CD4-positive, alpha-beta T cell (primary cell): ENCODE results near the gene TTLL4. TPM values are rescaled to one million over a fixed set of nuclear protein-coding genes. Genes with fewer than 3 reads are reported as not detected.

ENCODE experiments used
- ATAC-seq: fragments of 200-7000 bp; cut with Tn5 transposase; one replicate; pipeline ENCODE4 v1.10.0; 2022; ENCODE audit warnings: mild to moderate bottlenecking; ENCODE audit not compliant: poor library complexity
- CTCF ChIA-PET: fragments of 350-600 bp; sonication (Branson Sonifier 250); formaldehyde crosslinking; loops from one replicate; lab custom pipeline; 2021; ENCODE audit warnings: antibody characterized with exemption, inconsistent platforms; lab: Charles Lee
- POLR2A ChIA-PET: fragments of 350-600 bp; sonication (Branson Sonifier 250); formaldehyde crosslinking; loops from one replicate; lab custom pipeline; 2021; ENCODE audit warnings: antibody characterized with exemption, inconsistent platforms; lab: Charles Lee
- DNase-seq, 14 experiments: peaks; one replicate each; pipeline ENCODE4 v3.0.0-alpha.2; 2013 to 2020; ENCODE audit warnings: mixed read lengths in 2 of 14
- H3K27ac ChIP-seq, 2 donors: one replicate each; pipeline versions ENCODE4 v1.5.1 to v1.7.0; 2013; ENCODE audit warnings: low read length in 2 of 2, low read depth in 1 of 2, mild to moderate bottlenecking in 1 of 2
- H3K27me3 ChIP-seq, 2 experiments: 1 replicate in 1 of 2; 2 replicates in 1 of 2; pipeline versions ENCODE4 v1.6.1 to v1.7.0; 2013; ENCODE audit warnings: low read length in 2 of 2, control low read depth in 1 of 2, mild to moderate bottlenecking in 1 of 2, moderate library complexity in 1 of 2; ENCODE audit not compliant: insufficient read depth in 2 of 2, control insufficient read depth in 1 of 2
- H3K36me3 ChIP-seq: one replicate; pipeline ENCODE4 v1.6.1; 2013; ENCODE audit warnings: low read length, control low read depth; ENCODE audit not compliant: insufficient read depth
- H3K4me1 ChIP-seq: one replicate; pipeline ENCODE4 v1.6.1; 2013; ENCODE audit warnings: low read length, control low read depth; ENCODE audit not compliant: insufficient read depth
- H3K4me3 ChIP-seq: one replicate; pipeline ENCODE4 v1.5.1; 2013; ENCODE audit warnings: mild to moderate bottlenecking, low read length, moderate library complexity
- H3K9me3 ChIP-seq, 2 experiments: 1 replicate in 1 of 2; 2 replicates in 1 of 2; pipeline versions ENCODE4 v1.6.1 to v1.7.0; 2013; ENCODE audit warnings: low read length in 2 of 2, mild to moderate bottlenecking in 2 of 2, control low read depth in 1 of 2, moderate library complexity in 1 of 2; ENCODE audit not compliant: control insufficient read depth in 1 of 2, insufficient read depth in 1 of 2
- H3K27ac Mint-ChIP-seq: one replicate; pipeline ENCODE4 v1.8.0; 2020; ENCODE audit warnings: mixed read lengths
- H3K27me3 Mint-ChIP-seq: one replicate; pipeline ENCODE4 v1.8.0; 2021; ENCODE audit warnings: mixed read lengths
- H3K36me3 Mint-ChIP-seq: one replicate; pipeline ENCODE4 v1.8.0; 2021; ENCODE audit warnings: low read depth, mixed read lengths
- H3K4me1 Mint-ChIP-seq: one replicate; pipeline ENCODE4 v1.8.0; 2021; ENCODE audit warnings: low read depth, mixed read lengths
- H3K4me3 Mint-ChIP-seq: one replicate; pipeline ENCODE4 v1.8.0; 2020; ENCODE audit warnings: mild to moderate bottlenecking, mixed read lengths
- H3K9me3 Mint-ChIP-seq: one replicate; pipeline ENCODE4 v1.8.0; 2020; ENCODE audit warnings: mixed read lengths
- CTCF ChIP-seq: fragments of 200-600 bp; IDR thresholded peaks from one replicate; pipeline ENCODE4 v1.8.0; 2022; ENCODE audit warnings: antibody characterized with exemption, mild to moderate bottlenecking
- intact Hi-C, 2 experiments: fragments of 100-400 bp; cut with DNase I in 1 of 2; cut with micrococcal nuclease in 1 of 2; formaldehyde crosslinking; loops; one replicate each; pipeline versions ENCODE4 v1.15.1 to v1.9.0; 2023 to 2025; cut with DNase I, micrococcal nuclease
- total RNA-seq, 174 experiments: library from RNA in 2 of 174; stranded (reverse) in 2 of 174; gene quantifications; one replicate each; pipeline ENCODE4 v1.2.3 and lab custom pipeline; 2021 to 2026

TTLL4 gene
- total RNA-seq, 2 experiments from 2014 or later, result 7.3 to 10.8 TPM

DNA sequence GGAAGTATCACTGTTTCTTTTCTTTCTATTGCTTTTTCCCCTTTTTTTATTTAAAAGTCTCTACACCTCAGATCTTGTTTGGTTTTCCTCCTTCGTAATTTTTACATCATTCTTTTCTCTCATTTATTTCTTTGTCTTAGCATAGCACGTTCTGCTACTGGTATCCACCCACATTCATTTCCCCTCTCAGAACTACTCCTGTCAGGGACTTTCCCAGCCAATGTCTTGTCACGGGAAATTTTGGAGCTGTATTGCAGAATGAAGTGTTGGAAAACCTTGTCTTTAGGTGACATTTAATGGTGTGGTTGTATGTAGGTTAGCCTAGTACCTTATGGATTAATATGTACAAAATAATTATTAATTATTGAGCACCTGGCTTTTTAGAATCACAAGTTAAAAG is 34.0 kb downstream of the TTLL4 start:
- Mint-ChIP-seq H3K27me3 (no peaks in the 10 kb centered on the region), H3K9me3 (no peaks in the 10 kb centered on the region), H3K4me3 (no peak overlapping the region), H3K36me3 (peaks cover 85% of the 10 kb centered on the region), H3K27ac (no peak overlapping the region), H3K4me1 (no peaks in the 10 kb centered on the region)
- ChIA-PET CTCF (no interaction called here), POLR2A (no interaction called here)
- no peaks in the 10 kb centered on the region for H3K9me3 ChIP-seq
- intact Hi-C loops, result no loop called here
- no peak for TF ChIP-seq CTCF
- no peak overlapping the region for H3K4me3 ChIP-seq
- peaks cover 4% of the 10 kb centered on the region for H3K4me1 ChIP-seq
- H3K27ac ChIP-seq, result no peak overlapping the region
- H3K27me3 ChIP-seq, result no peaks in the 10 kb centered on the region
- DNase-seq, result peak in 2 of 14 experiments; percentile 50 to 58
- ATAC-seq, result no peak
- peaks cover 50% of the 10 kb centered on the region for H3K36me3 ChIP-seq

GRCh38 chr2:218745160-218745558 is 34.5 kb downstream of the TTLL4 start:
- Mint-ChIP-seq H3K27ac (no peak overlapping the region), H3K9me3 (no peaks in the 10 kb centered on the region), H3K4me3 (no peak overlapping the region), H3K27me3 (no peaks in the 10 kb centered on the region), H3K36me3 (peaks cover 85% of the 10 kb centered on the region), H3K4me1 (no peaks in the 10 kb centered on the region)
- TF ChIP-seq CTCF, result no peak
- Histone ChIP-seq H3K36me3 (peaks cover 53% of the 10 kb centered on the region), H3K4me1 (peaks cover 4% of the 10 kb centered on the region), H3K9me3 (no peaks in the 10 kb centered on the region), H3K27ac (peak overlapping the region in 1 of 2 donors; percentile 63), H3K27me3 (no peaks in the 10 kb centered on the region), H3K4me3 (no peak overlapping the region)
- POLR2A ChIA-PET, result no interaction called here
- ATAC-seq (no peak), DNase-seq (peak in 3 of 14 experiments; percentile 15 to 64 (median 55))
- intact Hi-C loops, result no loop called here
- CTCF ChIA-PET, result no interaction called here

DNA sequence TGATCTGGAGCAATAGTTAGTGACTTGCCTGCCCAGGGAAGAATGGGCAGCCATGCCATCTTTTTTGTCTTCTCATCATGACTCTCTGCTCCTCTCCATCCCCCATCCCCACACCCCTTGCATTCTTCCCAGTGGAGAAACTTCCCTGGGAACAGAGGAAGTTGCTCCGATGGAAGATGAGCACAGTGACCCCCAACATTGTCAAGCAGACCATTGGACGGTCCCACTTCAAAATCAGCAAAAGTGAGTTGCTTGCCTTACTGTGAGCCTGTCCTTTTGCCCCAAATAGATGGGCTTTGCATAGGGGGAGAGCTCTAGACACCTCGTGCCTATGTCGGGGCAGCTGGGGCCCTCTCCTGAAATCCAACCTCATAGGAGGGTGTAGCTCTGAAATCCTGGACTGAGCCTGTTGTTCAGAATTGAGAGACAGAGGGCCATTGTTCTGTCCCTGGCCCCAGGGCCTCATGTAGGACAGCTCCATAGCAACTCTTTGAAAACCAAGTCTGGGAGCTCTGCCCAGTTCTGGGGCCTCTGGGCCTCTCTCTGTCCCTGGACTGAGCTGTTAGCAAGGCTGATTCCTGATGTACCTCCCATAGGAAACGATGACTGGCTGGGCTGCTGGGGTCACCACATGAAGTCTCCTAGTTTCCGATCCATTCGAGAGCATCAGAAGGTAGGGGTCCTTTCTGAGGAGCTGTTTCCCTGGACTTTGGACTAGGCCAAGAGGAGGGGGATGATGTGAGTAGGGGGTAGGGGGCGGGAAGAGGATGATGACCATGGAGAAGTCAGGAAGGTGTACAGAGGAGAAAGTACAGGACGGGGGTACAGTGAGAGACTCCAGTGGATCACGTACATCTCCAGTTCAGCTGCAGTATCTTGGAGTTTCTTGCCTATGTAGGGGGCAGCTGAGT is 35.2 kb downstream of the TTLL4 start:
- no peak overlapping the region for H3K27ac ChIP-seq
- peaks cover 87% of the 10 kb centered on the region for H3K36me3 Mint-ChIP-seq

More for the DNA sequence above, 35.2 kb downstream of the TTLL4 start:
- H3K9me3 ChIP-seq, result no peaks in the 10 kb centered on the region
- no peak overlapping the region for H3K4me3 Mint-ChIP-seq
- no peak overlapping the region for H3K27ac Mint-ChIP-seq
- CTCF ChIA-PET, result no interaction called here
- no peak overlapping the region for H3K4me3 ChIP-seq
- POLR2A ChIA-PET, result no interaction called here
- TF ChIP-seq CTCF, result no peak
- no peak for ATAC-seq
- H3K27me3 Mint-ChIP-seq, result no peaks in the 10 kb centered on the region
- H3K36me3 ChIP-seq, result peaks cover 52% of the 10 kb centered on the region
- no peak for DNase-seq
- H3K4me1 ChIP-seq, result peaks cover 4% of the 10 kb centered on the region
- H3K9me3 Mint-ChIP-seq, result no peaks in the 10 kb centered on the region
- intact Hi-C loops, result no loop called here
- H3K27me3 ChIP-seq, result no peaks in the 10 kb centered on the region
- H3K4me1 Mint-ChIP-seq, result no peaks in the 10 kb centered on the region
